Measurements from ENCODE around the gene EFCAB6. TPM values are rescaled to one million over a fixed set of nuclear protein-coding genes. Genes with fewer than 3 reads are reported as not detected.

The EFCAB6 gene
- total RNA-seq, 4 donors from 2014 or later, result 1.1 to 3.8 (median 2.7) TPM

GRCh38 chr22:43512279-43512678, 299.8 kb downstream of the EFCAB6 start:
- Histone ChIP-seq H3K27me3 (peaks cover 46% of the 10 kb centered on the region), H3K4me1 (no peaks in the 10 kb centered on the region)
- WGBS, 2 donors (ENCODE audit: low coverage in 1 of 2), result 60 to 80% methylated on average over 1 to 2 of the region's 8 CpGs

DNA sequence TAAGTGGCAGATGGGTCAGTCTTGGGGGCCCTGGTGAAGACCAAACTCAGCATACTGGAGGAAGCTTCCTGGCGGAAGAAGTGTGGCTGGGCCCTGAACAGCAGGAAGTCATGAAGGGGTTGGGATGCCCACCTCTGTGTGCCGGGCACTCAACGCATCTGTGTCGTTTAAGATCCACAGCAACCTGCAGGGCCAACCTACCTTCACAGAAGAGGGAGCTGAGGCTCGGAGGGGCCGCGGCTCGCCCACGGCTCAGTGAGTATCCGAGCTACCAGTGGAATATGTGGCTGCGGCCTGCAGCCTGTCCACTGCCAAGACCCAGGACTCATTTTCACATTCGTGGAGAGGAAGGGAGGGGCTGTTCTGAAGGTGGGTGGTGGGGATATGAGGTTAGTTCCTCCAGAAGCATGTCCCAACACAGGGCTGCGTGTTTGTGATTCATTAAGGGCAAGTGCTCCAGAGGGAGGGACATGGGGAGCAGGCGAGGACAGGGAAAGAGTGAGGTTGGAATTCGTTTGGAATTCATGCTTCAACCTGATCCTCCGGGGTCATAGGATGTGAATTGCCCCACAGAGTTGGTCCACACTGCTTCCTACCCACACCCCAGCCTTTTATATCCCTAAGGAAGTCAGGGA, 300.7 kb downstream of the EFCAB6 start:
- no peak overlapping the region for H3K27ac ChIP-seq
- 69% methylated on average over 9 of the region's 16 CpGs; no CpG with 5 or more reads in 1 of the 2 donors for WGBS, 2 donors (ENCODE audit: low coverage in 1 of 2)
- TF ChIP-seq POLR2A (IDR thresholded peaks at IDR 0.05), result no peak
- no peak for TF ChIP-seq EP300 (IDR thresholded peaks at IDR 0.05)
- TF ChIP-seq POLR2AphosphoS5 (IDR thresholded peaks at IDR 0.05), result no peak
- TF ChIP-seq CTCF (IDR thresholded peaks at IDR 0.05), result no peak
- no peaks in the 10 kb centered on the region for H3K36me3 ChIP-seq
- no peaks in the 10 kb centered on the region for H3K4me1 ChIP-seq
- no peaks in the 10 kb centered on the region for H3K9me3 ChIP-seq
- H3K4me3 ChIP-seq, result no peak overlapping the region
- no peak for ATAC-seq
- H3K27me3 ChIP-seq, result peaks cover 37% of the 10 kb centered on the region

More at GRCh38 chr22:43512279-43512678, 299.8 kb downstream of the EFCAB6 start:
- Histone ChIP-seq H3K4me3 (no peak overlapping the region), H3K27ac (no peak overlapping the region), H3K9me3 (no peaks in the 10 kb centered on the region), H3K36me3 (no peaks in the 10 kb centered on the region)
- no peak for ATAC-seq
- TF ChIP-seq EP300 (IDR thresholded peaks at IDR 0.05) (no peak), POLR2A (IDR thresholded peaks at IDR 0.05) (no peak), POLR2AphosphoS5 (IDR thresholded peaks at IDR 0.05) (no peak), CTCF (IDR thresholded peaks at IDR 0.05) (no peak)

- TF ChIP-seq EP300 (IDR thresholded peaks at IDR 0.05), result no peak
- no peak for TF ChIP-seq POLR2A (IDR thresholded peaks at IDR 0.05)
- TF ChIP-seq CTCF (IDR thresholded peaks at IDR 0.05), result no peak
- no peak for TF ChIP-seq POLR2AphosphoS5 (IDR thresholded peaks at IDR 0.05)
- Histone ChIP-seq H3K27ac (no peak overlapping the region), H3K9me3 (no peaks in the 10 kb centered on the region), H3K4me3 (no peak overlapping the region), H3K4me1 (no peaks in the 10 kb centered on the region), H3K36me3 (no peaks in the 10 kb centered on the region), H3K27me3 (peaks cover 28% of the 10 kb centered on the region)
- no peak for ATAC-seq
- WGBS, 2 donors (ENCODE audit: low coverage in 1 of 2), result 65% methylated on average over 2 of the region's 9 CpGs; no CpG with 5 or more reads in 1 of the 2 donors
These were observed 301.6 kb downstream of the EFCAB6 start for GRCh38 chr22:43510281-43511070.

GRCh38 chr22:43509337-43509736, 302.8 kb downstream of the EFCAB6 start:
- peaks cover 16% of the 10 kb centered on the region for H3K27me3 ChIP-seq
- no peak overlapping the region for H3K4me3 ChIP-seq
- H3K27ac ChIP-seq, result no peak overlapping the region
- 77 to 89% methylated on average over 2 of the region's 2 CpGs for WGBS, 2 donors (ENCODE audit: low coverage in 1 of 2)
- H3K4me1 ChIP-seq, result no peaks in the 10 kb centered on the region
- no peak for ATAC-seq
- no peaks in the 10 kb centered on the region for H3K9me3 ChIP-seq
- no peaks in the 10 kb centered on the region for H3K36me3 ChIP-seq
- TF ChIP-seq POLR2AphosphoS5 (IDR thresholded peaks at IDR 0.05) (no peak), CTCF (IDR thresholded peaks at IDR 0.05) (no peak), EP300 (IDR thresholded peaks at IDR 0.05) (no peak), POLR2A (IDR thresholded peaks at IDR 0.05) (no peak)

- no peak for ATAC-seq
- Histone ChIP-seq H3K4me3 (no peak overlapping the region), H3K4me1 (no peaks in the 10 kb centered on the region), H3K27me3 (peaks cover 13% of the 10 kb centered on the region), H3K36me3 (no peaks in the 10 kb centered on the region), H3K9me3 (no peaks in the 10 kb centered on the region), H3K27ac (no peak overlapping the region)
- TF ChIP-seq CTCF (IDR thresholded peaks at IDR 0.05), result no peak
- TF ChIP-seq POLR2A (IDR thresholded peaks at IDR 0.05), result no peak
- no peak for TF ChIP-seq POLR2AphosphoS5 (IDR thresholded peaks at IDR 0.05)
- TF ChIP-seq EP300 (IDR thresholded peaks at IDR 0.05), result no peak
These were observed 303.6 kb downstream of the EFCAB6 start for GRCh38 chr22:43508489-43508888.

All from gastroesophageal sphincter (tissue), 4 donors.